ENCODE measurements around the gene PTGIR. TPM values are rescaled to one million over a fixed set of nuclear protein-coding genes. Genes with fewer than 3 reads are reported as not detected.

PTGIR gene
- total and polyA plus RNA-seq, 10 of the 15 experiments (the other 5 are each of a cell fraction or from before 2014, with no cell fraction given) = 0.34 to 29.1 (median 9.9) TPM

DNA sequence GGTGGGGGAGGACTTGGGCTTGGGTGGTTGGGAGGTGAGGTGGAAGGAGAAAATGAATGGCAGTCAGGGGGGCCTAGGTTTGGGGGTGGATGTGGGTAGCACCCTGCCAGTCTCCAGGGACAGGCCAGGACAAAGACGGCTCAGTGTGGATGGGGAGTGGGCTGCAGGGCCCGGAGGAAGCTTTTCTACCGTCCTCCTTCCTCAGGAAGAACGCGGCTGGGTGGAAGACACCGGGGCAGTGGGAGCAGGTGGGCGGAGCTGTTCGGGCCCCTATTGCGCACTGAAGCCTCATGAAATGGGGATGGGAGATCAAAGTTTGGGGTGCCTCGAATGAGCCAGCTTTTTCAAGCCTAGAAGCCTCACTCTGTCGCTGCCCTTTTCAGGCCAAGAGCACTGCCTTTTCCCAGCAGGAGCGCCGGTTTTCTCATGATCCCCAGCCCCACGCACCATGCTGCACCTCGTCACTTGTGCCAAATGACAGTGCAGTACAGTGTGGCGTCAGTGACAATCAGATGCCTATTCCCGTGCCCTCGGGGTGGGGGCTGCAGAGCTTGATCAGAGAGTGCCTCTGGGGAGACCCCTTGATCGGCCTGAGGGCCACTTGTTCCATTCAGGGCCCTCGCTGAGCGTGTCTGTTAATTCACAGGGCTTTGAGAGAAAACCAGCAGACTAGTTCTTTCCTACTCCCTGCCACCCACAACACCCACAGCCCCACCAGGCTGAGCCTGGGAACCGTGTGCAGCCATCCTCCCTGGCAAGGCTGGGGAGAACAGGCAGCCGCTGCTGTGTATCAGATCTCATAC lies 22.3 kb downstream of the PTGIR start (continued):
- TF ChIP-seq, protein P1, sequence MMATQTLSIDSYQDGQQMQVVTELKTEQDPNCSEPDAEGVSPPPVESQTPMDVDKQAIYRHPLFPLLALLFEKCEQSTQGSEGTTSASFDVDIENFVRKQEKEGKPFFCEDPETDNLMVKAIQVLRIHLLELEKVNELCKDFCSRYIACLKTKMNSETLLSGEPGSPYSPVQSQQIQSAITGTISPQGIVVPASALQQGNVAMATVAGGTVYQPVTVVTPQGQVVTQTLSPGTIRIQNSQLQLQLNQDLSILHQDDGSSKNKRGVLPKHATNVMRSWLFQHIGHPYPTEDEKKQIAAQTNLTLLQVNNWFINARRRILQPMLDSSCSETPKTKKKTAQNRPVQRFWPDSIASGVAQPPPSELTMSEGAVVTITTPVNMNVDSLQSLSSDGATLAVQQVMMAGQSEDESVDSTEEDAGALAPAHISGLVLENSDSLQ (IDR thresholded peaks at IDR 0.05) = peak; percentile 21; the same call in 1 of the 2 replicates
- TF ChIP-seq STAT3 (IDR thresholded peaks at IDR 0.05; ENCODE audit: low read depth, low read length) = no peak
- TF ChIP-seq CUX1 (IDR thresholded peaks at IDR 0.05; ENCODE audit: insufficient replicate concordance, low read depth, low read length) = no peak

Measured in GM12878 (cell line).